ENCODE results near the gene LMTK3.

GRCh38 chr19:48475369-48476068, 36.1 kb downstream of the LMTK3 start:
- TF ChIP-seq POLR2A (IDR thresholded peaks at IDR 0.05), result no peak
- no peak for TF ChIP-seq CTCF (IDR thresholded peaks at IDR 0.05)
- no peak for TF ChIP-seq POLR2AphosphoS5 (IDR thresholded peaks at IDR 0.05)
